Lung (tissue), 12 donors: Measurements from ENCODE around the gene MSRB3. TPM values are rescaled to one million over a fixed set of nuclear protein-coding genes. Genes with fewer than 3 reads are reported as not detected.

Experiments used
- ATAC-seq: fragments of 200-7000 bp; cut with Tn5 transposase; one replicate; pipeline ENCODE4 v1.9.1; 2020; ENCODE audit warnings: moderate number of reproducible peaks; ENCODE audit not compliant: insufficient read depth, low FRiP score
- DNase-seq, 3 donors: peaks; one replicate each; pipeline ENCODE4 v3.0.0-alpha.2; 2013 to 2017
- H3K27ac ChIP-seq, 2 donors: one replicate each; pipeline ENCODE4 v1.5.1; 2013; ENCODE audit warnings: mild to moderate bottlenecking in 2 of 2, moderate library complexity in 2 of 2, control low read depth in 1 of 2, inconsistent platforms in 1 of 2, low read depth in 1 of 2, low read length in 1 of 2
- H3K27me3 ChIP-seq, 3 donors: one replicate each; pipeline ENCODE4 v1.5.1; 2013; ENCODE audit warnings: low read length in 2 of 3; ENCODE audit not compliant: control insufficient read depth in 3 of 3, insufficient read depth in 3 of 3
- H3K36me3 ChIP-seq, 4 donors: one replicate each; pipeline ENCODE4 v1.5.1; 2013; ENCODE audit warnings: low read length in 4 of 4, mild to moderate bottlenecking in 1 of 4, moderate library complexity in 1 of 4; ENCODE audit not compliant: control insufficient read depth in 4 of 4, insufficient read depth in 4 of 4
- H3K4me1 ChIP-seq, 5 donors: one replicate each; pipeline ENCODE4 v1.5.1; 2013; ENCODE audit warnings: low read length in 5 of 5, mild to moderate bottlenecking in 2 of 5, moderate library complexity in 1 of 5; ENCODE audit not compliant: control insufficient read depth in 5 of 5, insufficient read depth in 5 of 5
- H3K4me3 ChIP-seq: one replicate; pipeline ENCODE4 v1.5.1; 2013; ENCODE audit warnings: mild to moderate bottlenecking, control low read depth, moderate library complexity
- H3K9ac ChIP-seq, 2 donors: one replicate each; pipeline ENCODE4 v1.5.1; 2013; ENCODE audit warnings: low read length in 2 of 2, control low read depth in 1 of 2; ENCODE audit not compliant: insufficient read depth in 1 of 2
- H3K9me3 ChIP-seq, 4 donors: one replicate each; pipeline ENCODE4 v1.5.1; 2013; ENCODE audit warnings: low read length in 3 of 4, mild to moderate bottlenecking in 1 of 4, moderate library complexity in 1 of 4; ENCODE audit not compliant: control insufficient read depth in 4 of 4, insufficient read depth in 3 of 4
- WGBS, 2 donors: extraction: QIAGEN DNeasy Blood & Tissue Kit; methylation state at CpG; one replicate each; pipeline ENCODE4 v1.1.7; 2013; 5-methylcytosine and 5-hydroxymethylcytosine counted together
- polyA plus RNA-seq, 2 donors: library from polyadenylated mRNA; stranded (reverse); fragments of 200-250 nt; gene quantifications; one replicate each; pipeline ENCODE4 v1.2.1, GENCODE V29; 2013
- total RNA-seq, 2 donors: library from RNA; depleted of rRNA in 1 of 2; stranded (reverse); fragments of >200 nt in 1 of 2; gene quantifications; one replicate each; pipeline ENCODE4 v1.2.1, GENCODE V29; 2014 to 2021
- TF ChIP-seq, protein P1 (sequence below): IDR thresholded peaks from 2 replicates; pipeline ENCODE4 v1.5.1; 2012; ENCODE audit warnings: mild to moderate bottlenecking; ENCODE audit errors: control extremely low read depth, extremely low read depth
- donor health status: control.
- donor health status: control.
- donor health status: Bipolar disorder and iron deficiency.
- donor health status: healthy.
- donor health status: DM: yes; HTN: yes; CAD: no.

Gene MSRB3
- total and polyA plus RNA-seq, 4 donors, result 11.5 to 41.5 (median 28.3) TPM

GRCh38 chr12:65462484-65462883 lies 184.0 kb downstream of the MSRB3 start:
- H3K9ac ChIP-seq, result no peak overlapping the region
- 96 to 97% methylated on average over 2 of the region's 2 CpGs for WGBS, 2 donors

DNA sequence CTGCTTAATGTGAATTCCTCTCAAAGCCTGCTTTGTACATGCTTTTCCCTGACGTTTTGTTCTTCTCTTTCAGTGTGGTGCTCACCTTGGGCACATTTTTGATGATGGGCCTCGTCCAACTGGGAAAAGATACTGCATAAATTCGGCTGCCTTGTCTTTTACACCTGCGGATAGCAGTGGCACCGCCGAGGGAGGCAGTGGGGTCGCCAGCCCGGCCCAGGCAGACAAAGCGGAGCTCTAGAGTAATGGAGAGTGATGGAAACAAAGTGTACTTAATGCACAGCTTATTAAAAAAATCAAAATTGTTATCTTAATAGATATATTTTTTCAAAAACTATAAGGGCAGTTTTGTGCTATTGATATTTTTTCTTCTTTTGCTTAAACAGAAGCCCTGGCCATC lies 184.6 kb downstream of the MSRB3 start:
- Histone ChIP-seq H3K36me3 (peaks cover 0 to 23% (median 2%) of the 10 kb centered on the region in 4 donors), H3K9me3 (no peaks in the 10 kb centered on the region), H3K4me1 (peaks cover 0 to 3% (median 0%) of the 10 kb centered on the region in 5 donors), H3K27me3 (no peaks in the 10 kb centered on the region), H3K27ac (no peak overlapping the region), H3K9ac (no peak overlapping the region), H3K4me3 (no peak overlapping the region)
- TF ChIP-seq, protein P1, sequence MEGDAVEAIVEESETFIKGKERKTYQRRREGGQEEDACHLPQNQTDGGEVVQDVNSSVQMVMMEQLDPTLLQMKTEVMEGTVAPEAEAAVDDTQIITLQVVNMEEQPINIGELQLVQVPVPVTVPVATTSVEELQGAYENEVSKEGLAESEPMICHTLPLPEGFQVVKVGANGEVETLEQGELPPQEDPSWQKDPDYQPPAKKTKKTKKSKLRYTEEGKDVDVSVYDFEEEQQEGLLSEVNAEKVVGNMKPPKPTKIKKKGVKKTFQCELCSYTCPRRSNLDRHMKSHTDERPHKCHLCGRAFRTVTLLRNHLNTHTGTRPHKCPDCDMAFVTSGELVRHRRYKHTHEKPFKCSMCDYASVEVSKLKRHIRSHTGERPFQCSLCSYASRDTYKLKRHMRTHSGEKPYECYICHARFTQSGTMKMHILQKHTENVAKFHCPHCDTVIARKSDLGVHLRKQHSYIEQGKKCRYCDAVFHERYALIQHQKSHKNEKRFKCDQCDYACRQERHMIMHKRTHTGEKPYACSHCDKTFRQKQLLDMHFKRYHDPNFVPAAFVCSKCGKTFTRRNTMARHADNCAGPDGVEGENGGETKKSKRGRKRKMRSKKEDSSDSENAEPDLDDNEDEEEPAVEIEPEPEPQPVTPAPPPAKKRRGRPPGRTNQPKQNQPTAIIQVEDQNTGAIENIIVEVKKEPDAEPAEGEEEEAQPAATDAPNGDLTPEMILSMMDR, result no peak
- ATAC-seq (no peak), DNase-seq (no peak)
- 92 to 94% methylated on average over 9 of the region's 9 CpGs for WGBS, 2 donors

More at GRCh38 chr12:65462484-65462883, 184.0 kb downstream of the MSRB3 start:
- Histone ChIP-seq H3K36me3 (peaks cover 0 to 23% (median 2%) of the 10 kb centered on the region in 4 donors), H3K9me3 (no peaks in the 10 kb centered on the region), H3K27me3 (no peaks in the 10 kb centered on the region), H3K27ac (no peak overlapping the region), H3K4me1 (peaks cover 0 to 3% (median 0%) of the 10 kb centered on the region in 5 donors), H3K4me3 (no peak overlapping the region)
- TF ChIP-seq, protein P1, result no peak
- ATAC-seq (no peak), DNase-seq (no peak)

- H3K4me3 ChIP-seq, result no peak overlapping the region
- H3K9me3 ChIP-seq, result no peaks in the 10 kb centered on the region
- no peaks in the 10 kb centered on the region for H3K27me3 ChIP-seq
- no peak for DNase-seq
- H3K27ac ChIP-seq, result no peak overlapping the region
- no peak overlapping the region for H3K9ac ChIP-seq
- H3K4me1 ChIP-seq, result peaks cover 0 to 3% (median 0%) of the 10 kb centered on the region in 5 donors
- TF ChIP-seq, protein P1, result no peak
- no peak for ATAC-seq
- H3K36me3 ChIP-seq, result peaks cover 0 to 23% (median 2%) of the 10 kb centered on the region in 4 donors
- WGBS, 2 donors, result 97 to 100% methylated on average over 1 of the region's 1 CpG
Observed at GRCh38 chr12:65463611-65464010, 185.1 kb downstream of the MSRB3 start.

DNA sequence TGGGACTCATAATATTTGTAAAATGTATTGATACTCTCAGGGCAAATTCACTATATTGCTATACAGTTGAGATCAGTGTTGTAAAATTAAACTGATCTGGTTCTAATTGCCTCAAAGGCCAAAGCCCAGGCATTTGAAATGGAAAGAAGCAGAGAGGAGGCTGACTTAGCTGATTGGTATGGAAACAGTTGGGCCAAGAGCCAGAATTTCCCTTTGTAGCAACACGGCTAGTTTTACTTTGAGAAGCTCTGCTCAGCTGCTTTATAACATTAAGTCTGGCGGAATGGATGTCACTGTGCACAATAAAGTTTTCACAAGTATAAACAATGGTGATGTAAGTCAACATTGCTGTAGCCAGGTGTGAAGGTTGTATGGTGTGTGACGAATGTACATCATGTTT lies 186.4 kb downstream of the MSRB3 start:
- TF ChIP-seq, protein P1, result no peak
- ATAC-seq (no peak), DNase-seq (peak; percentile 34 to 91 (median 78))
- peaks cover 0 to 3% (median 0%) of the 10 kb centered on the region in 5 donors for H3K4me1 ChIP-seq
- no peaks in the 10 kb centered on the region for H3K9me3 ChIP-seq
- H3K27ac ChIP-seq, result no peak overlapping the region
- no peak overlapping the region for H3K9ac ChIP-seq
- H3K36me3 ChIP-seq, result peaks cover 0 to 23% (median 2%) of the 10 kb centered on the region in 4 donors
- 85 to 90% methylated on average over 3 of the region's 3 CpGs for WGBS, 2 donors
- H3K4me3 ChIP-seq, result no peak overlapping the region
- H3K27me3 ChIP-seq, result no peaks in the 10 kb centered on the region
